Measurements from ENCODE around the gene MORF4L1.
A peak's percentile ranks its signal among the peaks of the same experiment; 100 is the strongest.
"Not testable (repeated sequence)": the region's sequence is repeated elsewhere in the genome, so short reads cannot be mapped to it uniquely, and the experiment has no call there.

MORF4L1 gene

DNA sequence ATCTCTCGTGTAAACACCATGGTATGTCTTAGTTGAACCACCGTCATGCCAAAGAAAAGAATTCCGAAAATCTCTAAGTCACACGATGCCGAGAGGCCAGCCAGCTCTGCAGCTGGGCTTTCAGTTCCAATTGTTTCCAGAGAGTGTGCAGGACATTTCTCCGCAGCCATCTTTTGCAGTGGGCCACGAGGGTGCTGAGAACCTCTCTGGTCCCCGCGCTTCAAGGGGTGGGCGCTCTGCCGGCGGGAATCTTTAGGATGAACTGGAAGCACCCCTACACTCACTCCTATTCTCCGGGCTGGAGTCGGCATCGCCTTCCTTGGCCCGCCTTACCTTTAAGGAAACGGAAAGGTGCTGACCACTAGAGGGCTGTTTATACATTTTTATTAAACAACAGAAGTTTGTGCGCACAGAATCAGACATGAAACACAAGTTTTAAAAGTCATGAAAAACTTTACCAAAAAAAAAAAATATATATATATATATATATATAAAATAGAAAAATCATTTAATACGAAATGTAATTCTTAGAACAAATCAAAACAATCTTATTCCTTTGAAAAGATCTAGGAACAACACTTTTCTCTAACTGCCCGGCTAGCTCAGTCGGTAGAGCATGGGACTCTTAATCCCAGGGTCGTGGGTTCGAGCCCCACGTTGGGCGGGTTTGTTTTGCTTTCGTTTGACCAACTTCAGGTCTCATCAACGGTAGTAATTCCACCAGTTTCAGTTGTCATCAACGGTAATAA lies 12.5 kb upstream of the MORF4L1 start:
- peak; percentile 78 for DNase-seq

DNA sequence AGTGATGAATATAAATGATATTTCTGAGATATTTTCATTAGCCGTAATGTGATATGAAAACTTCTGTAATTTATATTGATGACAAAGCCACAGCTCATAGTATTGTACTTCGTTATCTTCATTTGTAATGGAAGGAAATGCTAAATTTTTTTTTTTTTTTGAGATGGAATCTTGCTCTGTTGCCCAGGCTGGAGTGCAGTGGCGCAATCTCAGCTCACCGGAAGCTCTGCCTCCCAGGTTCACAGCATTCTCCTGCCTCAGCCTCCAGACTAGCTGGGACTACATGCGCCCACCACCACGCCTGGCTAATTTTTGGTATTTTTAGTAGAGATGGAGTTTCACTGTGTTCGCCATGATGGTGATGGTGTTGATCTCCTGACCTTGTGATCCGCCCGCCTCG lies 7.1 kb upstream of the MORF4L1 start:
- DNase-seq, result not testable (repeated sequence)

DNA sequence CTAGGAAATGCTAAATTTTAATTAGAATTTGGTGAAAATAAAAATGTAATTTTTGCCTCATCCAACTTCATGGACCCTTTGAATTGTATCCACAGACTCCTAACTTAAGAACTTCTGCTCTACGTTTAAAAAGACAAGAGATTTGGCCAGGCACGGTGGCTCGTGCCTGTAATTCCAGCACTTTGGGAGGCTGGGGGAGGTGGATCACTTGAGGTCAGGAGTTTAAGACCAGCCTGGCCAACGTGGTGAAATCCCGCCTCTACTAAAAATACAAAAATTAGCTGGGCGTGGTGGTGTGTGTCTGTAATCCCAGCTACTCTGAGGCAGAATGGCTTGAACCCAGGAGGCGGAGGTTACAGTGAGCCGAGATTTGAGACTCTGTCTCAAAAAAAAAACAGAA lies 6.7 kb upstream of the MORF4L1 start:
- DNase-seq, result not testable (repeated sequence)

DNA sequence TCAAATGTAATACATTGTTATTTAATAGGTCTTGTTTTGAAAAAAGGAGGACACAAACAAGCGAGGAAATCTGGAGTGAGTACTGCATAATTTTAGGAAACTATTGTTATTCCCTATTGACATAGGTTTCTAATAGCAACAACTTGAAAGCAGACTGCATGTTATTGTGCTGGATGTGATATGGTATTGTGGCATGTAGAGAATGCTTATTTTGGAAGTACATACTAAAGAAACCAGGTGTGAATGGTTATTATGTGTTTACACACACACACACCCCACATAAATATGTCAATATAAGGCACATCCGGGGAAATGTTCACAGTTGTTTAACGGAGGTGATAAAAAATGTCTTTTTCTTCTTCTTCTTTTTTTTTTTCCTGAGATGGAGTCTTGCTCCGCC lies 5.9 kb upstream of the MORF4L1 start:
- no peak for DNase-seq

DNA sequence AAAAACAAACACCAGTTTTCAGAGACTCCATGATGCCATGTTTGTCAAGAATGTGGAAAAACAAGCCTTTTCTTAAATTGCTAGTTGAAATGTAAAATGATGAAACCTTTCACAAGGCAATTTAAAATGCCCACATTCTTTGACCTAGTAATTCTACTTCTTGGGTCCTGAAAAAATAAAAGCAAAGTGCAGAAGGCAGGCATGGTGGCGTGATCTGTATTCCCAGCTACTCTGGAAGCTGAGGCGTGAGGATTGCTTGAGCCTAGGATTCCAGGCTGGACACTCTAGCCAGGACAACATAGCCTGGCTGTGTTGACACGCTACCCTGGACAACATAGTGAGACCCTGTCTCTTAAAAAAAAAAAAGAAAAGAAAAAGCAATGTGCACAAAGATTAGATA lies 4.3 kb upstream of the MORF4L1 start:
- no peak for DNase-seq

DNA sequence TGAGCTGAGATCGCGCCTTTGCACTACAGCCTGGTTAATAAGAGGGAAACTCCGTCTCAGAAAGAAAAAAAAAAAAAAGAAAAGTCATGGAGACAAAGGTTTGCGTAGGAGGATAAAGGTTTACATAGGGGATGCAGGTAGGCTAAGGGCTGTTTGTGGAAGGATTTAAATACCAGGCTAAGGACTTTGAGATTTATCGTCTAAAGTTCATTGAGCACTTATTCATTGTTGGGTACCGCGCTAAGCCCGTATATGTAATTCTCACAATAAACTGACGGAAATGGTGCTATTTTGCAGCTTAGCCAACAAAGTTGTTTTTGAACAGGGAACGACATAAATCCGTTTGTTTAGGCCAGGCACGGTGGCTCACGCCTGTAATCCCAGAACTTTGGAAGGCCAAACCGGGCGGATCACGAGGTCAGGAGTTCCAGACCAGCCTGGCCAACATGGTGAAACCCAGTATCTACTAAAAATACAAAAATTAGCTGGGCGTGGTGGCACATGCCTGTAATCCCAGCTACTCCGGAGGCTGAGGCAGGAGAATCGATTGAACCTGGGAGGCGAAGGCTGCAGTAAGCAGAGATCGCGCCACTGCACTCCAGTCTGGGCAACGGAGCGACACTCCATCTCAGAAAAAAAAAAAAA lies 1.1 kb upstream of the MORF4L1 start:
- DNase-seq, result not testable (repeated sequence)

DNA sequence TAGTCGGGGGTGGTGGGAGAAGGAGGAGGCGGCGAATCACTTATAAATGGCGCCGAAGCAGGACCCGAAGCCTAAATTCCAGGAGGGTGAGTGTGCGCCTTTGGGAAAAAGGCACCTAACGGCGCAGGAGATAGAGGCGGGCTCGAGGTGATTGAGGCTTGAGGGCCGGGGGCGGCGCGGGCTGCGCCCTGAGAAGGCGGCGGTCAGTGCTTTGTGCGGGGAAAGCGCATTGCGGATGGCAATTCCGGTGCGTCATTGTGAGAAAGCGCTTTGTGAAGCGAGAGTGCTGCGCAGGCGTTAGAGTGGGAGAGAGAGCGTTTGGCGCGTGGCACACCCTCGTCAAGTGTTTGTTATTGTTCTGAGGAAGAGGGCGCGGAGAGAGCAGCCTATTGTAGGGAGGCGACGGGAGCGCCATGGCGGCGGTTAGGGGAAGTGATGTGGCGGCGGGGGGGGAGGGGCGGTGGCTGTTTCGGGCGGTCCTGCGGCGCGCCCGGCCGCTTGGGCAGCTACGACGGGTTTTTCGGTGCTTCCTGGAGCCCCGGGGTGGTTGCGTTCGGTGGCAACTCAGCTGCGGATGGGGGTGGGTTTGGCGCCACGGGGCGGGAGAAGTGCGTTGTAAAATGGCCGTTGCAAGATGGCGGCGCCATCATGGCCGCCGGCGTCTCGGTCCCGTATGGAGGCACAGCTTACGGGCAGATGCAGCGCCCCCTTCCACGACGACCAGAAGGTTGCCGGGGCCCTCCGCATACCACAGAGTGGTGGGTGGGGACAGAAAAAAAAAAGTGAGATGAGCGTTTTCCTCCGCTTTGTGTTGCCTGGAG lies 492 bp downstream of the MORF4L1 start:
- DNase-seq, result peak; percentile 94

DNA sequence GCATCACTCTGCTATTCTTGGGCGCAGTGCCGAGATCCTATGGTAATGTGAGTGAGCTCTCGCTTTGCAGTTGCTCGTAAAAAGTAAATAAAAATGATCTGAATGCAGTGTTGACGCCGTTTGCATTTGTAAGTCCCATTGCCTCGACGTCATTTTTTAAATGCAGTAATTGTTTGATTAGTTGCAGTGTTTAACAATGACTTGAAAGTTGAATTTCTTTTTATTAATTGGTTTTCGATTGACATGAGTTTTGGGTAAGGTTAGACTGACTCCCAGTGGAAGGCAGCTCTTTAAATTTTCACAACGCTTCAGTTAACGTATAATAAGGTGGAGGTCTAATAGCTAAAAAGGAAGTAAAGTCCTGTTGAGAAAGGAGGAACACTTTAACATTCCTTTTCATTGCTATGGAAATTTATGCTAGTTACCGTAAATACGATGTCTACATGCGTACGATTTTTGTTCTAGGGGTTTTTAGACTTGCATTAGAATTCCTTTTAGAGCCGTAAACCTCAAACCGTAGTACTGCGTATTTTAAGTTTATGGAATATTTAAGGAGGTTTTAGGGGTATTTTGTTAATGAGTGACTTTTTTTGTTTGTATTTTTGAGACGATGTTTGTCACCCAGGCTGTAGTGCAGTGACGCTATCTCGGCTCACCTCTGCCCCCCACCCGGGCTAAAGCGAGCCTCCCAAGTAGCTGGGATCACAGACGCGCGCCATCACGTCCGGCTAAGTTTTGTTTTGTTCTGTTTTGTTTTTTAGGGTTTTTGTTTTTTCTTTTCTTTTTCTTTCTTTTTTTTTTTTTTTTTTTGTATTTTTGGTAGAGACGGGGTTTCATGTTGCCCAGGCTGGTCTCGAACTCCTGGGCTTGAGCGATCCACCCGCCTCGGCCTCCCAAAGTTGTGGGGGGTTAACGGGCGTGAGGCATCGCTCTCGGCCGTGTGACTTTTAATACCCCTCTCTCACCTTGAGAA lies 1.4 kb downstream of the MORF4L1 start:
- no peak for DNase-seq

DNA sequence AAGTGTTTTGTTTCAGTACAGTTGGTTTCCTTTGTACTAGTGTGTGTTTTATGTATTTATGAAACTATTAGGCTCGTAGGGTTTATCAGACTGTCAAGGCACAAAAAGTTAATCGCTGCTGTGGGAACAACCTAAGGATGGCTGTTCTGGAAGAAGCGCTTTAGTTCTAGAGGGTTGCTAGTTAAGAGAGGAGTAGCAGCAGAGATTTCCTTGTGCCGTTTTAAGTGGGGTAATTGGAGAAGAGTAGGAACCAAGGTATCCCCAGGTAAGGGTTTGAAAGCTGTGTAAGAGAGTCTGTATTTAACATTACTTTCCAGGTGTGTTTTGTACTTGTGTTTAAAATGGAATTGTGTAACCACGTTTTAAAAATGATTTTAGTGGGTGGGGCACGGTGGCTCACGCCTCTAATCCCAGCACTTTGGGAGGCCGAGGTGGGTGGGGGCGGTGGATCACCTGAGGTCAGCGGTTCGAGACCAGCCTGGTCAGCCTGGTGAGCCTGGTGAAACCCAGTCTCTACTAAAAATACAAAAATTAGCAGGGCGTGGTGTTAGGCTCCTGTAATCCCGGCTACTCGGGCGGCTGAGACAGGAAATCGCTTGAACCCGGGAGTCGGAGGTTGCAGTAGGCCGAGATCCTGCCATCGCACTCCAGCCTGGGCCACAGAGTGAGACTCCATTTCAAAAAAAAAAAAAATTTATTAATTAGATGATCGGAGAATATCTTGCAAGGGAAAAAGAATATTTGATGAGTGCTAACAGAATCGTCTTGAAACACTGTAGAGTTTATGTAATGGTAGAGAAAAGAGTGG lies 2.6 kb downstream of the MORF4L1 start:
- DNase-seq, result no peak

DNA sequence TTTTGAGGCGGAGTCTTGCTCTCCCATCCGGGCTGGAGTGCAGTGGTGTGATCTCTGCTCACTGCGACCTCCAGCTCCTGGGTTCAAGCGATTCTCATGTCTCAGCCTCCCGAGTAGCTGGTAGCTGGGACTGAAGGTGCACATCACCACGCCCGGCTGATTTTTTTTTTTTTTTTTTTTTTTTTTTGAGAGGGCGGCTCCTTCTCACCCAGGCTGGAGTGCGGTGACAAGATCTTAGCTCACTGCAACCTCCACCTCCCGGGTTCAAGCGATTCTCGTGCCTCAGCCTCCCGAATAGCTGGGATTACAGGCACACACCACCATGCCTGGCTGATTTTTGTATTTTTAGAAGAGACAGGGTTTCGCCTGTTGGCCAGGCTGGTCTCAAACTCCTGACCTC lies 4.3 kb downstream of the MORF4L1 start:
- DNase-seq, result not testable (repeated sequence)

DNA sequence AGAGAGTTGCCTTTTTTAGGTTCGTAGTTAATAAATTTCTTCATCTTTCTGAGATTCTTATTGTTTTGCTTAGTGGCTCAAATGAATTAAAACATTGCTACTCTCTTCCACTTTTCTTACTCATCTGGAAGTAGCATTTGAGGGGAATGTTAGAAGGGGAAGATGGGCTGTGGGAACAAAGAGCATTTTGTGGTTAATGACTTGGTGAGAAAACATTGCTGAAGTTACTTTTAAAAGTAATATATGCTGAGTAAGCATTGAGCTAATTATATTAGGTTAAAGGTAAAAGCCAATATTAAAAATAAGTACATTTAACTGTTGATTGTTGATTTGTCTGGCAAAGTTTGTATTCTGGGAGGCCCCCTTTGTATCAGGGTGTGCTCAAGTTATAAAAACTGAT lies 5.7 kb downstream of the MORF4L1 start:
- DNase-seq, result no peak

DNA sequence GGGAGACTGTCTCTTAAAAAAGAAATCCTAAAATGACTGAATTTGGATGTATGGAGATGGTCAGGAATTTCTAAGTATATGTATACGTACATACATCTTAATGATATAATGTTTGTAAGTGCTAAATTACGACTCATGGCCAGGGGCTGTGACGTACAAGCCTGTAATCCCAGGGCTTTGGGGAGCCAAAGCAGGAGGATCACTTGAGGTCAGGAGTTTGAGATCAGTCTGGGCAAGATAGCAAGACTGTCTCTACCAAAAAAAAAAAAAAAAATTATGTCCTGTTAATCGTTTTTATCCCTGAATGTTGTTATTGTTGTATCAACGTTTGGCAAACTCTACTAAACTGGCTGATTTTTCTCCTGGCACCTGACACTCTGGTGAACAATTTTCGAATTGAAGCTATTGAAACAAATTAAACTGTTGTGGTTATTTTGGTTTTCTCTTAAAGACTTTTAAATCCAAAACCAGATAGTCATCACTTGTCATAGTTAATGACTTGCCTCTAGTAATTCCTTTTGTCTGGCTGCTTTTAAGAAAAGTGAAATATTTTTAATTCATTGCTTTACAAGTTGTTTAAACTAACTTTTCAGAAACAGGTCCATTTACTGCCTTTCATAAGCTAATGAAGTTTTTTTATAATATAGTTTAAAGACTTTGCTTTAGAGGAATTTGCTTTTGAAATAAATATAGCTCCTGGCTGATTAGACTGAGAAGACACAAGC lies 7.0 kb downstream of the MORF4L1 start:
- DNase-seq, result no peak

DNA sequence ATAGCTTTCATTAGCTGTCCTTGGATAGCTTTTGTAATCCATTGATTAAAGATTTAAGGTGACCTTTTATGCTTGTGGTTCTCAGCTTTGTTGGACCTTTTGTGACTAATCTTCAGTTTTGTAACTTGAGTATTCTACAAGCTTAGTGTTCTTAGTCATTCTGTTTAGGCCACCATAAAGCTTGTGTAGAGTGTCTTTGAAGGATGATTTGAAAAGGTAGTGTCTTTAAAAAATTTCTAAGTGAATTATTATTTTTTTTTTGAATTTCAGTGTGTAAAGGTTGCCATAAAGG lies 7.5 kb downstream of the MORF4L1 start:
- no peak for DNase-seq

DNA sequence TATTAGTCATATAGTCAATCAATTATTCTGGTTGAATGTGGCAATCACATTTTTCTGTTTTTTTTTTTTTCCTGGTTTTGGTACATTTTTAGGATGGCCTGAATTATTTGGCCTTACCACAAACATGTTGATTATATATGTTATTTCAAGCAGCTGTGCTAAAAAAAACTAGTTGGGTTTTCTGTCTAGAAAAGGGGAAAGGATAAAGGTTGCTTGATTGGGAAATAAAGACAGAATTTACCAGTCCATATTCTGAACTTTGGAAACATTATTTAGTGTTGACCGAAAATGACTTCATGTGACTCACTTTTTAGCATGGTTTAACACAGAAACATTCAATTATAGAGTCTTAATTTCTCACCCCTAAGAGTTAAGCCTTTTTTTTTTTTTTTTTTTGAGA lies 8.1 kb downstream of the MORF4L1 start:
- no peak for DNase-seq

DNA sequence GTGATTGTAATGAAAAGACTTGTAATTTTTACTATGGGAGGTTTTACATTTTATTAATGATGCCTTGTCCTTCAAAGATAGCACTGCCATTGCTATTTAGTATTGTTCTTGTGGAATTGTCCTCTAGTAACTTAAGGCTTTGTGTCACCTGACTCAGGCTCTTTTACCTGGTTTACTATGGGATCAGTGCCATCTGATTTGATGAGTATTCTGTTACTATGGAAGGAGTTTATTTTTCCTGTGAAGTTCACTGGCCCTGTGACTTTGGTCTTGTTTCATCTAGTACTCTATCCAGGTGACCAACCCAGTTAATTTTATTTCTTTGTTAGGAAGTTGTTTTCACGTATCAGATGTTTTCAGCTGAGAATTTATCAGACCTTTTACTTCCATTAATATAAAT lies 9.0 kb downstream of the MORF4L1 start:
- no peak for DNase-seq

DNA sequence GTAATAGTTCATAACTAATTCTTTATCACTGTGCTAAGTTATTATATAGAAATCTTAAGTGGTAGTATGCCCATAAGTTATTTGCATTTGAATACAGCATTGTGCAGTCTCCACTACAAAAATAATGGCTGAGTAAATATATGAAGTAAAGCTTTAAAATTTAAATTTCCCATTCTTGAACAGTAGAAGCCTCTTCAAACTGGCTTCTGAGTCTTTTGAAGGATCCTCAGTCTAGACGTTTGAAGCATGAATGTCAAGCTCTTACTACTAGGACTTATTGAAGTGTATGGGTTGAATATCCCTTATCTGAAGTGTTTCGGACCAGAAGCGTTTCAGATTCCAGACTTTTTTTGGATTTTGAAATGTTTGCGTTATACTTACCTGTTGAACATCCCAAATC lies 16.3 kb downstream of the MORF4L1 start:
- DNase-seq, result no peak

DNA sequence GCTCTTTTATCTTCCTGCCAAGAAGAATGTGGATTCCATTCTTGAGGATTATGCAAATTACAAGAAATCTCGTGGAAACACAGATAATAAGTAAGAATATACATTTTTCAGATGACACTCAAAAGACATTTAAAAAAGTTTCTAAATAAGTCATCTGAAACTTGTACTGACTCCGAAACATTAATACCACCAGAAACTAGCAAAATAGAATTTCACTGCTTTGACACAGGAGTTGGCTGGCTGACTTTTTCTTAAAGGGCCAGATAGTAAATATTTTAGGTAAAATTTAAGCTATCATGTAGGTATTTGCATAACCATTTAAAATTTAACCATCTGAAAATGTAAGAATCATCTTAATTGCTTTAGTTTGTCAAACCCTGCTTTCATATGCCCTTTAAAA lies 20.8 kb downstream of the MORF4L1 start:
- DNase-seq, result no peak

DNA sequence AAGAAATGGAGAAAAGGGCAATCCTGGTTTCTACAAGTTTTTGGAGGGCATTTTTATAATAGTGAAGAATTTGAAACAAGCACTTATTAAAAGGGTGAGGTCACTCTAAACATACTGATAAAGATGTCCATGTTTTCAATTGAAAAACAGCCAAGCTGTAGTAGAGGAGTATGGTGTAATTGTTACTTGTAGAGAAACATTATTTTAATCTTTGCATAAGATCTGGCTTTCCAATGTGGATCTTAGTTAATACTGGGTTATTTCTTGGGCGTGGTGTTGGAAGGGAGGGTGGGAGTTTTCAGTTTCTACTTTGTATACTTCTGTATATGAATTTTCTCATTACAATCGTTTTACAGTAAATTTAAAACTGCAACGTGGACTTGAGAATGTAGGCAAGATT lies 22.8 kb downstream of the MORF4L1 start:
- DNase-seq, result no peak

DNA sequence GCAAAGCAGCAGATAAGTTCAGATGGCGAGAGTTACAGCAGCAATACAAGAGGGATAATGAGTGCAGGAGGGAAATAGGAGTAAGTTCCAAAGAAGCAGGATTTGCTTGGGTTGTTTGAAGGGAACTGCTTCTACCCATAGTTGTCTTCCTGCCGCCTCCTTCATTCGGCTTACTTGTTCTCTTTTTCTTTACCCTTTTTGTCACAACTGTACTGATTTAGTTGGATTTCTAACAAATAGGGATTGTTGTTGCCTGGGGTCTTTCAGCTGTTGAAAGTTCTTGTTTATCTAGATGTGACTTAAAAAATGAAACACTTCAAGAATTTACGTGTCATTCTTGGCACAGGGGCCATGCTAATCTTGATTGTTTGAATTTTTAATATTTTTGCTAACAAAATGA lies 25.9 kb downstream of the MORF4L1 start:
- no peak for DNase-seq

DNA sequence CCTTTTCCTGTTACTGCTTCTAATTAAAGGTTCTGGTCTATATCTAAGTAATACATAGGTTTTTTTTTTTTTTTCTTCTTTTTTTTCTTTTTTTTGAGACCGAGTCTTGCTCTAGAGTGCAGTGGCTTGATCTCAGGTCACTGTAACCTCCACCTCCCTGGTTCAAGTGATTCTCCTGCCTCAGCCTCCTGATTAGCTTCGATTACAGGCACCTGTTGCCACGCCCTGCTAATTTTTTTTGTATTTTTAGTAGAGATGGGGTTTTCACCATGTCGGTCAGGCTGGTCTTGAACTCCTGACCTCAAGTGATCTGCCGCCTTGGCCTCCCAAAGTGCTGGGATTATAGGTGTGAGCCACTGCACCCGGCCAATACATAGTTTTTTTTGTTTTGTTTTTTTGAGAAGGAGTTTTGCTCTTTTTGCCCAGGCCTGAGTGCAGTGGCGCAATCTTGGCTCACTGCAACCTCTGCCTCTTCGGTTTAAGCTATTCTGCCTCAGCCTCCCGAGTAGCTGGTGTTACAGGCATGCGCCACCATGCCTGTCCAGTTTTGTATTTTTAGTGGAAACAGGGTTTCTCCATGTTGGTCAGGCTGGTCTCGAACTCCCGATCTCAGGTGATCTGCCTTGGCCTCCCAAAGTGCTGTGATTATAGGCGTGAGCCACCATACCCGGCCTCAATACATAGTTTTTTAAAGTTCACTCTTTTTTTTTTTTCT lies 28.3 kb downstream of the MORF4L1 start:
- not testable (repeated sequence) for DNase-seq
